Measurements from ENCODE around the gene ATP13A5. TPM values are rescaled to one million over a fixed set of nuclear protein-coding genes. Genes with fewer than 3 reads are reported as not detected.

The ATP13A5 gene
- total and polyA plus RNA-seq, 2 of the 8 experiments (the other 6 are each of a cell fraction or from before 2014, with no cell fraction given), result not detected

DNA sequence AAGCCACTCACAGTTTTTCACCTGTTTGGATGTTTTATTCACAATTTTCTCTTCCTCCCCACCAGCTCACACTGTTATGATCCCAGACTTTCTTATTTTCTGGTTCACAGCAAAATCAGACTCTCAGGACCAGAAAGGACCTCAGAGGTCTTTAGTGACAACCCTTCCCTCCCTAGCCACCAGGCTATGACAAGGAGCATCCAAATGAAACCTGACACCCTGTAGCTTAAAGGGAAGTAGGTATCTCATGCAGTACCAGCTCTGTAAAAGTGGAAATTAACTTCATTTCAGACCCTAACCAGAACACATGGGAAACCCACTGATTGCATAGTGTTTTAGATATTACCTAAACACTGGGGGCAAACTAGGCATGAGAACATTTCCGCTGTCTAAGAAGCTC lies 45.3 kb downstream of the ATP13A5 start (continued):
- TF ChIP-seq, protein P1, sequence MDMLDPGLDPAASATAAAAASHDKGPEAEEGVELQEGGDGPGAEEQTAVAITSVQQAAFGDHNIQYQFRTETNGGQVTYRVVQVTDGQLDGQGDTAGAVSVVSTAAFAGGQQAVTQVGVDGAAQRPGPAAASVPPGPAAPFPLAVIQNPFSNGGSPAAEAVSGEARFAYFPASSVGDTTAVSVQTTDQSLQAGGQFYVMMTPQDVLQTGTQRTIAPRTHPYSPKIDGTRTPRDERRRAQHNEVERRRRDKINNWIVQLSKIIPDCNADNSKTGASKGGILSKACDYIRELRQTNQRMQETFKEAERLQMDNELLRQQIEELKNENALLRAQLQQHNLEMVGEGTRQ (IDR thresholded peaks at IDR 0.05; ENCODE audit: low read length), result no peak
- TF ChIP-seq TAF1 (IDR thresholded peaks at IDR 0.05; ENCODE audit: low read depth, low read length) (no peak), JUND (IDR thresholded peaks at IDR 0.05; ENCODE audit: low read length) (no peak)
